Vagina (tissue), 2 donors: ENCODE data around the gene SYNDIG1. TPM values are rescaled to one million over a fixed set of nuclear protein-coding genes. Genes with fewer than 3 reads are reported as not detected.

Experiments
- DNase-seq, 2 donors: peaks; one replicate each; pipeline ENCODE4 v3.0.0-alpha.2; 2017; ENCODE audit errors: extremely low spot score in 2 of 2
- H3K27ac ChIP-seq: fragments of 200-600 bp; sonication (generic); one replicate; pipeline ENCODE4 v1.5.1; 2019
- H3K27me3 ChIP-seq: fragments of 200-600 bp; sonication (generic); one replicate; pipeline ENCODE4 v1.5.1; 2019
- H3K36me3 ChIP-seq, 2 donors: fragments of 200-600 bp; sonication (generic); one replicate each; pipeline ENCODE4 v1.5.1; 2017 to 2019
- H3K4me1 ChIP-seq: fragments of 200-600 bp; sonication (generic); one replicate; pipeline ENCODE4 v1.5.1; 2019
- H3K4me3 ChIP-seq, 2 donors: fragments of 200-600 bp; sonication (generic); 1 replicate in 1 of 2; 2 replicates in 1 of 2; pipeline ENCODE4 v1.5.1; 2016 to 2019
- H3K9me3 ChIP-seq: fragments of 200-600 bp; sonication (generic); one replicate; pipeline ENCODE4 v1.5.1; 2019
- POLR2A ChIP-seq, 2 donors: fragments of 450-650 bp; IDR thresholded peaks; one replicate each; pipeline ENCODE4 v1.6.1; 2017; ENCODE audit warnings: antibody characterized with exemption in 2 of 2, mild to moderate bottlenecking in 2 of 2, moderate library complexity in 2 of 2
- POLR2AphosphoS5 ChIP-seq, 2 donors: sonication (generic); formaldehyde crosslinking; IDR thresholded peaks; one replicate each; pipeline ENCODE4 v1.9.0; 2017; ENCODE audit warnings: antibody characterized with exemption in 2 of 2, mild to moderate bottlenecking in 2 of 2, low read depth in 1 of 2; ENCODE audit not compliant: insufficient read depth in 1 of 2
- intact Hi-C: fragments of 100-400 bp; cut with DNase I; formaldehyde crosslinking; loops from one replicate; pipeline ENCODE4 v1.15.1; 2023
- total RNA-seq: library from RNA; depleted of rRNA; stranded (reverse); fragments of >200 nt; gene quantifications from one replicate; pipeline ENCODE4 v1.2.3, GENCODE V29; 2016
- TF ChIP-seq, protein P1 (sequence below), 3 experiments: fragments of 450-650 bp in 2 of 3; fragments of 200-600 bp in 1 of 3; sonication (generic) in 1 of 3; IDR thresholded peaks; one replicate each; pipeline ENCODE4 v1.5.1; 2017 to 2019; ENCODE audit warnings: antibody characterized with exemption in 3 of 3, mild to moderate bottlenecking in 2 of 3, moderate library complexity in 2 of 3

SYNDIG1 gene
- total RNA-seq, 1 donor from 2014 or later = 3.2 TPM

DNA sequence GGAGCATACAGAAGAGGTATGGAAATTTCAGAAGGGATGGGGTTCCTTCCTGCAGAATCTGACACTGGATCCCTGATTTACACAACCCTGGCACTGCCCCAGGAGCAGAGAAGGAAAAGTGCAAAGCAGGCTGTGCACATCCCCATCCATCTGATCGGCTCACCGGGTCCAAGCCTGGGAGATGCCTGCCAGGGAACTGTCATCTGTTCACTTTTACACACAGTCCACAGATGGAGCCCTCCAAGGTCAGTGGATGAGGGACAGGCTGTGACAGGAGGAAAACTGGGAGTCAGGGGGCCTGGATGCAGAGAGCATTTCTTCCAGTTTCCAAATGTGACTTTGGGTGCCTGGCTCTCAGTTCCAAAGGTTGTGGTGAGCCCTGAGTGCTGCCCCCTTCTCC is 11.0 kb upstream of the SYNDIG1 start:
- no peak overlapping the region for H3K27ac ChIP-seq
- intact Hi-C loops = no loop called here

DNA sequence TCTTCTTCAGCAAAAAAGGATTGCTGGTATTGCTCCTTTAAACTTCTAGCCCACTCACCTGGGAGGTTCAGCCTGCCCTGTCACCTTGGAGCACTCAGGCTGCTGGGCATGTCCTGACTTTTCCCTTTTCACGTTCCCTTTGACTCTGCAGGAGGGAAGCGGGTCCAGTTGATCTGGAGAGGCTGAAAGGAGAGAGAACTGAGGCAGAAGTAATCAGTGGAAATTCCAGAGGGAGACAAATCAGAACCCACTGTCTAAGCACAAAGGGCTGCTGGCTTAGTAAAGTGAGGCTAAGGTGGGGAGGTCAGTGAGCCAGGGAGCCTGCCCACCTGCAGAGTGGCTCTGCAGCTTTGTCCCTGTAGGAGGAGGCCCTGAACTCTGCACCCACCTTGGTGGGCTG is 9.7 kb upstream of the SYNDIG1 start:
- H3K4me3 ChIP-seq = no peak overlapping the region
- DNase-seq = no peak
- no peaks in the 10 kb centered on the region for H3K9me3 ChIP-seq
- no peak overlapping the region for H3K27ac ChIP-seq
- no peaks in the 10 kb centered on the region for H3K36me3 ChIP-seq
- H3K27me3 ChIP-seq = no peaks in the 10 kb centered on the region
- intact Hi-C loops = no loop called here
- TF ChIP-seq POLR2A (IDR thresholded peaks at IDR 0.05) (no peak), POLR2AphosphoS5 (IDR thresholded peaks at IDR 0.05; ENCODE audit: insufficient read depth in 1 of 2, low read depth in 1 of 2) (no peak)
- TF ChIP-seq, protein P1, sequence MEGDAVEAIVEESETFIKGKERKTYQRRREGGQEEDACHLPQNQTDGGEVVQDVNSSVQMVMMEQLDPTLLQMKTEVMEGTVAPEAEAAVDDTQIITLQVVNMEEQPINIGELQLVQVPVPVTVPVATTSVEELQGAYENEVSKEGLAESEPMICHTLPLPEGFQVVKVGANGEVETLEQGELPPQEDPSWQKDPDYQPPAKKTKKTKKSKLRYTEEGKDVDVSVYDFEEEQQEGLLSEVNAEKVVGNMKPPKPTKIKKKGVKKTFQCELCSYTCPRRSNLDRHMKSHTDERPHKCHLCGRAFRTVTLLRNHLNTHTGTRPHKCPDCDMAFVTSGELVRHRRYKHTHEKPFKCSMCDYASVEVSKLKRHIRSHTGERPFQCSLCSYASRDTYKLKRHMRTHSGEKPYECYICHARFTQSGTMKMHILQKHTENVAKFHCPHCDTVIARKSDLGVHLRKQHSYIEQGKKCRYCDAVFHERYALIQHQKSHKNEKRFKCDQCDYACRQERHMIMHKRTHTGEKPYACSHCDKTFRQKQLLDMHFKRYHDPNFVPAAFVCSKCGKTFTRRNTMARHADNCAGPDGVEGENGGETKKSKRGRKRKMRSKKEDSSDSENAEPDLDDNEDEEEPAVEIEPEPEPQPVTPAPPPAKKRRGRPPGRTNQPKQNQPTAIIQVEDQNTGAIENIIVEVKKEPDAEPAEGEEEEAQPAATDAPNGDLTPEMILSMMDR (IDR thresholded peaks at IDR 0.05) = no peak
- no peaks in the 10 kb centered on the region for H3K4me1 ChIP-seq

More for the DNA sequence above, 11.0 kb upstream of the SYNDIG1 start:
- no peak for DNase-seq
- TF ChIP-seq POLR2A (IDR thresholded peaks at IDR 0.05) (no peak), POLR2AphosphoS5 (IDR thresholded peaks at IDR 0.05; ENCODE audit: insufficient read depth in 1 of 2, low read depth in 1 of 2) (no peak)
- TF ChIP-seq, protein P1 (IDR thresholded peaks at IDR 0.05) = no peak
- Histone ChIP-seq H3K36me3 (no peaks in the 10 kb centered on the region), H3K9me3 (no peaks in the 10 kb centered on the region), H3K4me3 (no peak overlapping the region), H3K27me3 (no peaks in the 10 kb centered on the region), H3K4me1 (no peaks in the 10 kb centered on the region)

DNA sequence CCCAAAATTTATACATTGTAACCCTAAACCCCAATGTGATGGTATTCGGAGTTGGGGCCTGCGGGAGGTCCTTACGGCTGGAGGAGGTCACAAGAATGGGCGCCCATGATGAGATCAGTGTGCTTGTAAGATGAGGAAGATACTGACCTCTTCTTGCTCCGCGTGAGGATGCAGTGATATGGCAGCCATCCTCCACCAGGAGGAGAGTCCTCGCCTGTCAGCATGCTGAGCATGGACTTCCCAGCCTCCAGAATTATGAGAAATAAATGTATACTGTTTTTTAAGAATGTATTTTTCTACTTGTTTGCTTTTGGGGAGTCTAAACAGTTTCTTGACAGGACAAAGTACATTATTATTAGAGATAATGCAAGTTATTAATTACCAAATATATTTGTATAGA is 8.7 kb upstream of the SYNDIG1 start:
- H3K36me3 ChIP-seq = no peaks in the 10 kb centered on the region
- no peak overlapping the region for H3K4me3 ChIP-seq
- intact Hi-C loops = no loop called here
- TF ChIP-seq POLR2A (IDR thresholded peaks at IDR 0.05) = no peak
- TF ChIP-seq POLR2AphosphoS5 (IDR thresholded peaks at IDR 0.05; ENCODE audit: insufficient read depth in 1 of 2, low read depth in 1 of 2) = no peak
- TF ChIP-seq, protein P1 (IDR thresholded peaks at IDR 0.05) = no peak
- H3K9me3 ChIP-seq = no peaks in the 10 kb centered on the region
- H3K4me1 ChIP-seq = no peaks in the 10 kb centered on the region
- H3K27ac ChIP-seq = no peak overlapping the region
- no peak for DNase-seq
- no peaks in the 10 kb centered on the region for H3K27me3 ChIP-seq

DNA sequence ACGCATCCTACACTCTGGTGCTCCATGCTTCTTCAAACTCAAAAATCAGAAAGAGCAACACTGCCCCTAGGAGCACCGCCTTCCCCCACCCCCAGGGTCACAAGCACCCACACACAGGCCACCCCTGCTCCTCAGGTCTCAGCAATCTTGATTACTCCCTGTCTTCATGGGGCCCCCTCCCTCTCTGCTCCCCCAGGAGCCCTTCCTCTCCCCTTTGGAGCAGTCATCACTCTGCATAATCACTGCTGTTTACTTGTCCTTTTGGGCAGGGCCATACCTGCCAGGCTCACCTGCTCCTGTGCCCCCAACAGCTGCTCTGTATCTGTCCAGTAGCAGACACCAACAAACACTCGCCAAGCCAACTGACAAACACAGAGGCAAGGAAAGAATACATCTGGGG is 7.6 kb upstream of the SYNDIG1 start:
- H3K9me3 ChIP-seq = no peaks in the 10 kb centered on the region
- H3K4me3 ChIP-seq = no peak overlapping the region
- TF ChIP-seq, protein P1 (IDR thresholded peaks at IDR 0.05) = no peak
- no peak for TF ChIP-seq POLR2A (IDR thresholded peaks at IDR 0.05)
- no peak for TF ChIP-seq POLR2AphosphoS5 (IDR thresholded peaks at IDR 0.05; ENCODE audit: insufficient read depth in 1 of 2, low read depth in 1 of 2)
- no peak for DNase-seq
- H3K27ac ChIP-seq = no peak overlapping the region
- H3K4me1 ChIP-seq = no peaks in the 10 kb centered on the region
- no peaks in the 10 kb centered on the region for H3K36me3 ChIP-seq
- intact Hi-C loops = no loop called here
- no peaks in the 10 kb centered on the region for H3K27me3 ChIP-seq

DNA sequence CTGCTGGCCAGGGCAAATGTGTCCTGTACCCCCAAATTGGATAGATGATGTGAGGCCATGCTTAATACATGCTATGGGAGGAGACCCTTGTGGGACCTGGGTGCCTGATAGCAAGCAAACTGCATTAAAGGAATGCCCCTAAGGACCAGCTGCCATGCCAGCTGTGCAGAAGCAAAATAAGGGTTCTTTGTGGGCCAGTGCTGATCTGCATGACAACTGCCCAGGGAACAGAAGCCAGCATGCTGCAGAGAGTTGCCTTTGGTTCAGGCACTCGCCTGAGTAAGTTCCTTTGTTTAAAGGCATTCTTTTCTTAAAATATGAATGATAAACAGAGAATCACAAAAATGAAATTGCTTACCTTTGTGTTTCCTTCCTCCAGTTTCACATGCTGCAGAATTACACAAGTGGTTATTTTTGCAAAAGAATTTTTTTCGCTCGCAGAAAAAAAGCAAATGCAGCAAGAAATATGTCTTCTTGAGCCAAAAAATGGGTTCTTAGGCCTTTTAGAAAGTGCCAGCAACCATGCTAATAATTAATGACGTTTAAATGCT is 6.9 kb upstream of the SYNDIG1 start:
- no peak for DNase-seq
- H3K27me3 ChIP-seq = no peaks in the 10 kb centered on the region

More for the DNA sequence above, 6.9 kb upstream of the SYNDIG1 start:
- H3K4me1 ChIP-seq = no peaks in the 10 kb centered on the region
- intact Hi-C loops = no loop called here
- no peaks in the 10 kb centered on the region for H3K9me3 ChIP-seq
- TF ChIP-seq, protein P1 (IDR thresholded peaks at IDR 0.05) = no peak
- H3K4me3 ChIP-seq = no peak overlapping the region
- no peaks in the 10 kb centered on the region for H3K36me3 ChIP-seq
- H3K27ac ChIP-seq = no peak overlapping the region
